Measurements from ENCODE around the gene ASGR1.

Gene ASGR1

DNA sequence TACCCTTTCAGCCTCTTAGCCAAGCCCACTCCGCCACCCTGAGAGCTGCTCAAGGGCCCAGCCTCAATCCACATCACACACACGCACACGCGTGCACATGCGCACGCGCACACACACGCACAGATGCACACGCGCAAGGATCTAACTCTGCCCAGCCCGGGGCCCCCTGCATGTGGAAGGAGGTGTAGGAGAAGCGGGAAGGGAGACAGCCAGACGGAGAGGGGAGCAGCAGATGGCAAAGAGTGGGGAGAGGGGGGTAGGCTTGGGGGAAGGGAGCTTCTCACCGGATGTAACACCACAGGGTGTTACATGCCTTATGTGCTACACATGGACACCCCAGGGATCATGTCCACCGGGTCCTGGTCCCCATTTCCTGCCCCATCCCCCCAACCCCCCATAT lies 25.2 kb upstream of the ASGR1 start:
- no peak for DNase-seq (ENCODE audit: low read depth)
- TF ChIP-seq, protein P1, sequence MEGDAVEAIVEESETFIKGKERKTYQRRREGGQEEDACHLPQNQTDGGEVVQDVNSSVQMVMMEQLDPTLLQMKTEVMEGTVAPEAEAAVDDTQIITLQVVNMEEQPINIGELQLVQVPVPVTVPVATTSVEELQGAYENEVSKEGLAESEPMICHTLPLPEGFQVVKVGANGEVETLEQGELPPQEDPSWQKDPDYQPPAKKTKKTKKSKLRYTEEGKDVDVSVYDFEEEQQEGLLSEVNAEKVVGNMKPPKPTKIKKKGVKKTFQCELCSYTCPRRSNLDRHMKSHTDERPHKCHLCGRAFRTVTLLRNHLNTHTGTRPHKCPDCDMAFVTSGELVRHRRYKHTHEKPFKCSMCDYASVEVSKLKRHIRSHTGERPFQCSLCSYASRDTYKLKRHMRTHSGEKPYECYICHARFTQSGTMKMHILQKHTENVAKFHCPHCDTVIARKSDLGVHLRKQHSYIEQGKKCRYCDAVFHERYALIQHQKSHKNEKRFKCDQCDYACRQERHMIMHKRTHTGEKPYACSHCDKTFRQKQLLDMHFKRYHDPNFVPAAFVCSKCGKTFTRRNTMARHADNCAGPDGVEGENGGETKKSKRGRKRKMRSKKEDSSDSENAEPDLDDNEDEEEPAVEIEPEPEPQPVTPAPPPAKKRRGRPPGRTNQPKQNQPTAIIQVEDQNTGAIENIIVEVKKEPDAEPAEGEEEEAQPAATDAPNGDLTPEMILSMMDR (IDR thresholded peaks at IDR 0.05; ENCODE audit: control insufficient read depth, insufficient read depth, low read depth, low read length, missing control alignments): no peak
- no peak overlapping the region; the same call in 1 of the 2 replicates for H3K4me3 ChIP-seq (ENCODE audit: control insufficient read depth, low read depth, low read length)

GRCh38 chr17:7203391-7203790 lies 24.2 kb upstream of the ASGR1 start:
- no peak for DNase-seq (ENCODE audit: low read depth)
- H3K4me3 ChIP-seq (ENCODE audit: control insufficient read depth, low read depth, low read length): no peak overlapping the region
- TF ChIP-seq, protein P1 (IDR thresholded peaks at IDR 0.05; ENCODE audit: control insufficient read depth, insufficient read depth, low read depth, low read length, missing control alignments): no peak

DNA sequence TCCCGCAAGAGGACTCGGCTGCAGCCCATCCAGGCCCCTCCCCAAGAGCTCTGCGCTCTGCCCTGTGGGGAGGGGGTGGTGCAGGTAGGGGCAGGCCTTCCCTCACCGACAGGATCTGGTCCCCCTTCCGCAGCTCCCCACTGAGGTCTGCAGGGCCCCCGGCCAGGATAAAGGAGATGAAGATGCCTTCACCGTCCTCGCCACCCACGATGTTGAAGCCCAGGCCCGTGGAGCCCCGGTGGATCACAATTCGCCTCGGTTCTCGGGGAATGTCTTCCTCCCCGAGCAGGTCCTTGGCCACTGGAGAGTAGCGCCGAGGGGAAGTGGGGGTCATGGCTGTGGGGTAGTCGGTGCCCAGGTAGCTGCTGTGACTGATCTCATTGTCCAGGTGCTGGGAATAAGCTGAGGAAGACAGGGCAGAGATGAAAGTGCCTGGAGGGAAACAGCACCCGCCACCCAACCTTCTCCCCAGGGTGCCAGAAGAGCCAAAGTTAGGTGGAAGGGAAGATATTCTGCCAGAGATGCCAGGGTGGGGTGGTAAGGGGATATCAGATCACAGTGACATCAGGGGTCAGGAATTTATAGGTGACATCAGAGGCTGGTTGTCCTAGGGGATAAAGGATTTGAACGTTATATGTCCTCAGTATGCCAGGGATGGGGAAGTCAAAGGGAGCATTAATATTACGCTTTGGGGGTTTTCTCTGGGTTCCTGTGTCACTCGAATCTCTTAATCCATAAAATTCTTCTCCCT lies 17.7 kb upstream of the ASGR1 start:
- TF ChIP-seq, protein P1 (IDR thresholded peaks at IDR 0.05; ENCODE audit: control insufficient read depth, insufficient read depth, low read depth, low read length, missing control alignments): no peak

DNA sequence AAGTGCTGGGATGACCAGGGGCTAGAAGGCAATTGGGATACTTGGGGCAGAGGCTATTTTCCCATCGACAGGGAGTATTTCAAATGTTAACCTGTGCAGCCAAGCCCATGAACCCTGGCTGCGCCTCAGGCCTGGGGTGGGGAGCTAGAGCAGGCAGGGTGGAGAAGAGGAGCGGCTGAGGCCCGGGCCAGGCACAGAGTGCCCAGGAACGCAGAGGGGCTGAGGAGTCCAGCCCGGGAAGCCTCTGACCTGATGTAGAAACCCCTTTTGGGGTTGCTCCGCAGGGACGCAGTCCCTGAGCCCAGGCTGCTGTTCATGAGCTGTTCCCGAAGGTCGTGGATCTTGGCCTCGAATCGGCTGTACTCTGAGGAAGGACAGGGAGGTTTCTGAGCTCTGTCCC lies 16.8 kb upstream of the ASGR1 start:
- H3K4me3 ChIP-seq (ENCODE audit: control insufficient read depth, low read depth, low read length): no peak overlapping the region
- no peak for DNase-seq (ENCODE audit: low read depth)
- TF ChIP-seq, protein P1 (IDR thresholded peaks at IDR 0.05; ENCODE audit: control insufficient read depth, insufficient read depth, low read depth, low read length, missing control alignments): no peak

More for the DNA sequence above, 17.7 kb upstream of the ASGR1 start:
- H3K4me3 ChIP-seq (ENCODE audit: control insufficient read depth, low read depth, low read length): no peak overlapping the region
- no peak for DNase-seq (ENCODE audit: low read depth)

GRCh38 chr17:7192271-7192937 lies 13.2 kb upstream of the ASGR1 start:
- TF ChIP-seq, protein P1 (IDR thresholded peaks at IDR 0.05; ENCODE audit: control insufficient read depth, insufficient read depth, low read depth, low read length, missing control alignments): no peak
- DNase-seq (ENCODE audit: low read depth): no peak
- no peak overlapping the region for H3K4me3 ChIP-seq (ENCODE audit: control insufficient read depth, low read depth, low read length)

GRCh38 chr17:7191571-7192270 lies 12.6 kb upstream of the ASGR1 start:
- TF ChIP-seq, protein P1 (IDR thresholded peaks at IDR 0.05; ENCODE audit: control insufficient read depth, insufficient read depth, low read depth, low read length, missing control alignments): no peak
- H3K4me3 ChIP-seq (ENCODE audit: control insufficient read depth, low read depth, low read length): no peak overlapping the region
- no peak for DNase-seq (ENCODE audit: low read depth)

Data from AG09309 (cell line).